Fibroblast of lung (primary cell): ENCODE data around the gene MBTPS2.

Experiments used
- EZH2 ChIP-seq: IDR thresholded peaks from 2 replicates; pipeline ENCODE4 v1.5.1; 2012; ENCODE audit warnings: low read length, control low read depth, mild to moderate bottlenecking; ENCODE audit errors: missing control alignments
- TF ChIP-seq, protein P1 (sequence below), 2 donors: IDR thresholded peaks in 1 of 2; conservative IDR thresholded peaks in 1 of 2; 1 replicate in 1 of 2; 2 replicates in 1 of 2; pipeline ENCODE4 v1.5.1; 2011 to 2012; ENCODE audit warnings: low read length in 2 of 2, control low read depth in 1 of 2, inconsistent platforms in 1 of 2, low read depth in 1 of 2, mild to moderate bottlenecking in 1 of 2

DNA sequence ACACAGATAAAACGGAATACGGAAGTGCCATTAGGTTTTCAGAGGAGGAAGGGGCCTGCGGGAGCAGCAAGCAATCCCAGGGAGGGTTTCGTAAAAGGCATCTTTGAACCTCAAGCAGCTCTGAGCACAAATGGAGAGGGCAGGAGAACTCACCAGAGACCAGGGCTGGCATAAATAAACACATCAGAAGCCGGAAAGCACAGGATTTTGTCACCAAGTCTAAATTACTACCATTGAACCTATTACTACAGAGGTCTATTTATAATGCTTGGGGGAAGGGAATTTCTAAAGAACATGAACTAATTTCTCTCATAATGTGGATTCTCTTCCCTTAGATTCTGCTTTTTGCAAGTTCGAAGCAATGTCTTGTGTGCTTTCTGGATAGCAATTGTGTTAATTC, 39.6 kb upstream of the MBTPS2 start:
- TF ChIP-seq, protein P1, sequence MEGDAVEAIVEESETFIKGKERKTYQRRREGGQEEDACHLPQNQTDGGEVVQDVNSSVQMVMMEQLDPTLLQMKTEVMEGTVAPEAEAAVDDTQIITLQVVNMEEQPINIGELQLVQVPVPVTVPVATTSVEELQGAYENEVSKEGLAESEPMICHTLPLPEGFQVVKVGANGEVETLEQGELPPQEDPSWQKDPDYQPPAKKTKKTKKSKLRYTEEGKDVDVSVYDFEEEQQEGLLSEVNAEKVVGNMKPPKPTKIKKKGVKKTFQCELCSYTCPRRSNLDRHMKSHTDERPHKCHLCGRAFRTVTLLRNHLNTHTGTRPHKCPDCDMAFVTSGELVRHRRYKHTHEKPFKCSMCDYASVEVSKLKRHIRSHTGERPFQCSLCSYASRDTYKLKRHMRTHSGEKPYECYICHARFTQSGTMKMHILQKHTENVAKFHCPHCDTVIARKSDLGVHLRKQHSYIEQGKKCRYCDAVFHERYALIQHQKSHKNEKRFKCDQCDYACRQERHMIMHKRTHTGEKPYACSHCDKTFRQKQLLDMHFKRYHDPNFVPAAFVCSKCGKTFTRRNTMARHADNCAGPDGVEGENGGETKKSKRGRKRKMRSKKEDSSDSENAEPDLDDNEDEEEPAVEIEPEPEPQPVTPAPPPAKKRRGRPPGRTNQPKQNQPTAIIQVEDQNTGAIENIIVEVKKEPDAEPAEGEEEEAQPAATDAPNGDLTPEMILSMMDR (conservative IDR thresholded peaks at IDR 0.05 in 1 of 2, IDR thresholded peaks at IDR 0.05 in 1 of 2; ENCODE audit: low read depth in 1 of 2, low read length in 2 of 2): no peak
- no peak for TF ChIP-seq EZH2
